ENCODE results near the gene TM9SF1.

DNA sequence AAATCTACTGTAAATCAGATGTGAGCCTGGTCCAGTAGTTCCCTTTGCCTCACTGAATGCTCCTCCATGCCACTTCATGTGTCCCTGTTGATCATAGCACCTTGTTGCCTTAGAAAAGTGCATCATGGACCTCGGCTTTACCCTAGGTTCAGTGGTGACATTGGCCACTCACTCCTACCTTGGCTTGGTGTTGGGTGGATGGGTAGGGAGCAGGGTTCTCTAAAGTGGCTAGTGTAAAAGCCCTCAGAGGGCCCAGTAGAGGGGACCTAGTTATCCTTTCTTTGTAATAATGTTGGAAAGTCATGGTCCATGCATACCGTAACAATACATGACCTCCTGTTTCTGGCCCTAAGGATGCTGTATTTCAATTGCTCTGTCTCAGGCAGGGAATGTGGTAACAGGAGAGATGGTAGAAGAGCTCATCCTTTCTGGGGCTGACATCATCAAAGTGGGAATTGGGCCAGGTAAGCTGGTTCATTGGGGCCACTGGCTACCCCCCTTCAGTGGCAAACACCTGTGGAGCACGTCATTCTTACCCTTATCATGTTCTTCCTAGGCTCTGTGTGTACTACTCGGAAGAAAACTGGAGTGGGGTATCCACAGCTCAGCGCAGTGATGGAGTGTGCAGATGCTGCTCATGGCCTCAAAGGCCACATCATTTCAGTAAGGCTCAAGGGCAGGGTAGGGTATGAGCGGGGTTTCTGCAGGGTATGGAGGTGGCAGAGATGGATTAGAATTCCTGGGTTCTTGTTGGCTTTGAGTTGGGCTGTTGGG is 41.6 kb upstream of the TM9SF1 start:
- TF ChIP-seq, protein P1, sequence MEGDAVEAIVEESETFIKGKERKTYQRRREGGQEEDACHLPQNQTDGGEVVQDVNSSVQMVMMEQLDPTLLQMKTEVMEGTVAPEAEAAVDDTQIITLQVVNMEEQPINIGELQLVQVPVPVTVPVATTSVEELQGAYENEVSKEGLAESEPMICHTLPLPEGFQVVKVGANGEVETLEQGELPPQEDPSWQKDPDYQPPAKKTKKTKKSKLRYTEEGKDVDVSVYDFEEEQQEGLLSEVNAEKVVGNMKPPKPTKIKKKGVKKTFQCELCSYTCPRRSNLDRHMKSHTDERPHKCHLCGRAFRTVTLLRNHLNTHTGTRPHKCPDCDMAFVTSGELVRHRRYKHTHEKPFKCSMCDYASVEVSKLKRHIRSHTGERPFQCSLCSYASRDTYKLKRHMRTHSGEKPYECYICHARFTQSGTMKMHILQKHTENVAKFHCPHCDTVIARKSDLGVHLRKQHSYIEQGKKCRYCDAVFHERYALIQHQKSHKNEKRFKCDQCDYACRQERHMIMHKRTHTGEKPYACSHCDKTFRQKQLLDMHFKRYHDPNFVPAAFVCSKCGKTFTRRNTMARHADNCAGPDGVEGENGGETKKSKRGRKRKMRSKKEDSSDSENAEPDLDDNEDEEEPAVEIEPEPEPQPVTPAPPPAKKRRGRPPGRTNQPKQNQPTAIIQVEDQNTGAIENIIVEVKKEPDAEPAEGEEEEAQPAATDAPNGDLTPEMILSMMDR (IDR thresholded peaks at IDR 0.05), result no peak
- no peak for TF ChIP-seq ZFX (IDR thresholded peaks at IDR 0.05; ENCODE audit: borderline replicate concordance)

Data from 22Rv1 (cell line).